ENCODE results near the gene FKBP2. TPM values are rescaled to one million over a fixed set of nuclear protein-coding genes. Genes with fewer than 3 reads are reported as not detected.

Gene FKBP2
- total and polyA plus RNA-seq, 4 donors = 65.2 to 397 (median 150) TPM

GRCh38 chr11:64198511-64198910 is 42.4 kb upstream of the FKBP2 start:
- 80 to 89% methylated on average over 2 of the region's 2 CpGs for WGBS, 2 donors
- Histone ChIP-seq H3K4me1 (ENCODE audit: control insufficient read depth in 5 of 5, insufficient read depth in 5 of 5, low read length in 5 of 5) (no peaks in the 10 kb centered on the region), H3K27me3 (ENCODE audit: control insufficient read depth in 3 of 3, insufficient read depth in 3 of 3, low read length in 2 of 3) (no peaks in the 10 kb centered on the region), H3K36me3 (ENCODE audit: control insufficient read depth in 4 of 4, insufficient read depth in 4 of 4, low read length in 4 of 4) (peaks cover 52 to 68% (median 64%) of the 10 kb centered on the region in 4 donors), H3K9ac (ENCODE audit: insufficient read depth in 1 of 2, low read length in 2 of 2) (no peak overlapping the region), H3K4me3 (no peak overlapping the region), H3K27ac (ENCODE audit: low read depth in 1 of 2, low read length in 1 of 2) (no peak overlapping the region), H3K9me3 (ENCODE audit: control insufficient read depth in 4 of 4, insufficient read depth in 3 of 4, low read length in 3 of 4) (no peaks in the 10 kb centered on the region)
- no peak for TF ChIP-seq CTCF (IDR thresholded peaks at IDR 0.05; ENCODE audit: control extremely low read depth, extremely low read depth)
- no peak for ATAC-seq (ENCODE audit: insufficient read depth, low FRiP score)
- no peak for DNase-seq

- TF ChIP-seq CTCF (IDR thresholded peaks at IDR 0.05; ENCODE audit: control extremely low read depth, extremely low read depth) = no peak
- Histone ChIP-seq H3K9ac (ENCODE audit: insufficient read depth in 1 of 2, low read length in 2 of 2) (no peak overlapping the region), H3K27ac (ENCODE audit: low read depth in 1 of 2, low read length in 1 of 2) (no peak overlapping the region), H3K4me1 (ENCODE audit: control insufficient read depth in 5 of 5, insufficient read depth in 5 of 5, low read length in 5 of 5) (peaks cover 0 to 5% (median 0%) of the 10 kb centered on the region in 5 donors), H3K9me3 (ENCODE audit: control insufficient read depth in 4 of 4, insufficient read depth in 3 of 4, low read length in 3 of 4) (no peaks in the 10 kb centered on the region), H3K4me3 (no peak overlapping the region), H3K36me3 (ENCODE audit: control insufficient read depth in 4 of 4, insufficient read depth in 4 of 4, low read length in 4 of 4) (peaks cover 32 to 50% (median 46%) of the 10 kb centered on the region in 4 donors), H3K27me3 (ENCODE audit: control insufficient read depth in 3 of 3, insufficient read depth in 3 of 3, low read length in 2 of 3) (no peaks in the 10 kb centered on the region)
- WGBS, 2 donors = 82 to 91% methylated on average over 3 of the region's 3 CpGs
- DNase-seq = no peak
- no peak for ATAC-seq (ENCODE audit: insufficient read depth, low FRiP score)
These were observed 39.4 kb upstream of the FKBP2 start for GRCh38 chr11:64201543-64201942.

- H3K27ac ChIP-seq (ENCODE audit: low read depth in 1 of 2, low read length in 1 of 2) = no peak overlapping the region
- H3K27me3 ChIP-seq (ENCODE audit: control insufficient read depth in 3 of 3, insufficient read depth in 3 of 3, low read length in 2 of 3) = no peaks in the 10 kb centered on the region
- H3K36me3 ChIP-seq (ENCODE audit: control insufficient read depth in 4 of 4, insufficient read depth in 4 of 4, low read length in 4 of 4) = peaks cover 21 to 42% (median 36%) of the 10 kb centered on the region in 4 donors
- TF ChIP-seq CTCF (IDR thresholded peaks at IDR 0.05; ENCODE audit: control extremely low read depth, extremely low read depth) = no peak
- 93 to 94% methylated on average over 9 of the region's 9 CpGs for WGBS, 2 donors
- peaks cover 0 to 15% (median 0%) of the 10 kb centered on the region in 5 donors for H3K4me1 ChIP-seq (ENCODE audit: control insufficient read depth in 5 of 5, insufficient read depth in 5 of 5, low read length in 5 of 5)
- DNase-seq (no peak), ATAC-seq (ENCODE audit: insufficient read depth, low FRiP score) (no peak)
- H3K4me3 ChIP-seq = no peak overlapping the region
- no peaks in the 10 kb centered on the region for H3K9me3 ChIP-seq (ENCODE audit: control insufficient read depth in 4 of 4, insufficient read depth in 3 of 4, low read length in 3 of 4)
- H3K9ac ChIP-seq (ENCODE audit: insufficient read depth in 1 of 2, low read length in 2 of 2) = no peak overlapping the region
These were observed 37.9 kb upstream of the FKBP2 start for GRCh38 chr11:64202992-64203391.
